NB4 (cell line): ENCODE results near the gene ZNF275.

Source experiments
- DNase-seq: peaks from one replicate; pipeline ENCODE4 v3.0.0; 2010; ENCODE audit warnings: low read depth
- H3K4me3 ChIP-seq: one replicate; pipeline ENCODE4 v1.5.1; 2011; ENCODE audit warnings: mild to moderate bottlenecking, low read depth, low read length, moderate library complexity
- MYC ChIP-seq: IDR thresholded peaks from 2 replicates; pipeline ENCODE4 v1.6.1; 2011; ENCODE audit warnings: low read depth, low read length
- POLR2A ChIP-seq: IDR thresholded peaks from 2 replicates; pipeline ENCODE4 v1.6.1; 2011; ENCODE audit warnings: mild to moderate bottlenecking; ENCODE audit not compliant: insufficient read length; ENCODE audit errors: extremely low read depth
- TF ChIP-seq, protein P1 (sequence below): IDR thresholded peaks from 2 replicates; pipeline ENCODE4 v1.6.1; 2011; ENCODE audit warnings: low read depth, low read length
- TF ChIP-seq, protein P2 (sequence below): IDR thresholded peaks from one replicate; pipeline ENCODE4 v1.5.1; 2012; ENCODE audit warnings: low read depth, low read length

The ZNF275 gene

DNA sequence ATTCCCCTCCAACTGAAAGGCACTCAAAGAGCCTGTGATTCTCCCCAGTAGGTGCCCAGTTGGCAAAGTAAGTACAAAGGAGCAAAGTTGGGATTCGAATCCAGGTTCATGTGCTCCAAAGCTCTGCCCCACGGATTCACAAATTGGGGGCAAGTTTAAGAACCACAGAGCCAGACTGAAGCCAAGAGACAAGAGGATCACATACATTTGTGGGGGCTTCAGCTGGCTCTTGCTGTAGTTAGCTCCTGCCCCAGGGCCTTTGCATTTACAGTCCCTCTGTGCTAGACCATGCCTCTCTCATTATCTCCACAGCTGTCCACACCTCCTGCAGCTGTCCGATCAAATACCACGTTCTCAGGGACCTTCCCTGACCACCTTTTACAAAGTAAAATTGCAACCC is 31.2 kb upstream of the ZNF275 start:
- DNase-seq, result no peak
- TF ChIP-seq MYC, result no peak
- TF ChIP-seq, protein P1, sequence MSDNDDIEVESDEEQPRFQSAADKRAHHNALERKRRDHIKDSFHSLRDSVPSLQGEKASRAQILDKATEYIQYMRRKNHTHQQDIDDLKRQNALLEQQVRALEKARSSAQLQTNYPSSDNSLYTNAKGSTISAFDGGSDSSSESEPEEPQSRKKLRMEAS, result no peak
- TF ChIP-seq, protein P2, sequence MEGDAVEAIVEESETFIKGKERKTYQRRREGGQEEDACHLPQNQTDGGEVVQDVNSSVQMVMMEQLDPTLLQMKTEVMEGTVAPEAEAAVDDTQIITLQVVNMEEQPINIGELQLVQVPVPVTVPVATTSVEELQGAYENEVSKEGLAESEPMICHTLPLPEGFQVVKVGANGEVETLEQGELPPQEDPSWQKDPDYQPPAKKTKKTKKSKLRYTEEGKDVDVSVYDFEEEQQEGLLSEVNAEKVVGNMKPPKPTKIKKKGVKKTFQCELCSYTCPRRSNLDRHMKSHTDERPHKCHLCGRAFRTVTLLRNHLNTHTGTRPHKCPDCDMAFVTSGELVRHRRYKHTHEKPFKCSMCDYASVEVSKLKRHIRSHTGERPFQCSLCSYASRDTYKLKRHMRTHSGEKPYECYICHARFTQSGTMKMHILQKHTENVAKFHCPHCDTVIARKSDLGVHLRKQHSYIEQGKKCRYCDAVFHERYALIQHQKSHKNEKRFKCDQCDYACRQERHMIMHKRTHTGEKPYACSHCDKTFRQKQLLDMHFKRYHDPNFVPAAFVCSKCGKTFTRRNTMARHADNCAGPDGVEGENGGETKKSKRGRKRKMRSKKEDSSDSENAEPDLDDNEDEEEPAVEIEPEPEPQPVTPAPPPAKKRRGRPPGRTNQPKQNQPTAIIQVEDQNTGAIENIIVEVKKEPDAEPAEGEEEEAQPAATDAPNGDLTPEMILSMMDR, result no peak
- no peak for TF ChIP-seq POLR2A
- no peak overlapping the region for H3K4me3 ChIP-seq

DNA sequence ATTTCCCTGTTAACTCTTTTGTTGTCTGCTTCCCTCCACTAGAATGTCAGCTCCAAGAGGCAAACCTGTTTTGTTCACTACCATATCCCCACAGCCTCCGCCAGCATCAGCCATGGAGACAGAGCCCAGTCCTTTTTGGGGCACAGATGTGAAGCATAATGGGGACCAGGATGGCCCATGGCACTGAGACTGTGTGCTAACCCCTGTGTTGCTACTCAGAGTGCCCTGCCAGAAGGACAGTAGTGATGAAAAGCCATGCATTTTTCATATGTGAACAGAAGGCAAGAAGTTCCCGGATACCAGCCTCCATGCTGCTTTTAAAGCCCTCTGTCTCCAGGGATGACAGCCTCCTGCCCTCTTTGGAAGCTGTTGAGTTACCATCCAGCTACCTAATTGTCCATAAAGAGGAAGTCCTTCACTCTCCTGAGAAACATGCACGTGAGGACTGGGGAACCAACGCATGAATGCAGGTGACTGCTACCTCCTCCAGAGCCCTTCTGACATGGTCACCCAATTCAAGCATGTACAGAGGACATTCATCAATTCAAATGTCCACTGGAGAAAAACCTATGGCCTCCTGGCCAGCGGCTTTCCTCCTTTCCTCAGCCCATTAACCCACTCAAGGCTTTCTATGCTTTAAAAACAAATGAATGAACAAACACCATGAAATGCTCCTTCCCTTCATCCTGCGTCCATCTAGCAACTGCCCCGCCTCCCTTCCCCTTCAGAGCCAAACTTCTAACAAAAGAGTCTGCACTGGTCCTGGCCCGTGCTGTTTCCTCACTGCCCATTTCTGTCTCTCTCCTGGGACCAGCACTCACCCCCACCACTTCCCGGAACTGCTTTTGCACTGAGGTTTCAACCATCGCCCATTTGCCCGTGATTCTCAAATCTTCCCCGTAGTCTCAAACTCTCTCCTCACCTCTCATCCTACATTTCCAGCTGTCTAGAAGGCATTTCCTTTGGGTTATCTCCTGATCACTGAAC is 30.4 kb upstream of the ZNF275 start:
- no peak for DNase-seq
- TF ChIP-seq POLR2A (no peak), MYC (no peak)
- TF ChIP-seq, protein P1, result no peak
- TF ChIP-seq, protein P2, result no peak
- H3K4me3 ChIP-seq, result no peak overlapping the region

DNA sequence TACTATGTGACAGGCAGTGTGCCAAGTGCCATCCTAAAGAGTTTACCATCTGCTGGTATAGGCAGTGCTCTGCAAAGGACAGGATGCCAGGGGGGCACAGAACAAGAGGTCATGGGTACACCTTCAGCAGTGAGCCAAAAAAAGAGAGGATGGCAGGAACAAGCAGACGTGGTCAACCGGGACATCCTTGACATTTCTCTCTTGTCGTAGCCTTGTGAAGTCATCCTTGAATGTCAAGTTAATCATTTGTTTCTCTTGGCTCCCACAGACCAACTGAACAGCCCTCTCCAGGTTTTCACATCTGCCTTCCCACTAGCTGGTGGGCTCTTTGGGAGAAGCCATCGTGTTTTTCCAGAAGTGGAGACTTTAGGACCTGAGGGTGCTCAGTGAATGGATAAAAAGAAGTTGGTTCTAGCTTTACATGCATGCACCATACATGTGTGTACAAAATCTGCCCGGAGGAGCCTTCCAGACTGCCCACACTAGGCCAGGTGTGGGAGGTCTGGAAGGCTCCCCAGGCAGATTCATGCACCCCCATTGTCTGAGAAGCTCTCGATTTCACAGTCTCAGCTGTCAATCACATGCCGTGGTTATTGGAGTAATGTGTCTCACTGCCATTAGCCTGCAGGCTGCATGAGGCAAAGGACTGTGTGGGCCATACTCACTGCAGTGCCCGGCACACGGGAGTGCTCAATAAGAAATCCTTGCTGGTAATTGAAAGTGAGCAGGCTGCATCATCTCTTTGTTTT is 28.8 kb upstream of the ZNF275 start:
- TF ChIP-seq, protein P2, result no peak
- no peak for TF ChIP-seq POLR2A
- TF ChIP-seq, protein P1, result no peak
- no peak for TF ChIP-seq MYC
- DNase-seq, result no peak
- no peak overlapping the region for H3K4me3 ChIP-seq

DNA sequence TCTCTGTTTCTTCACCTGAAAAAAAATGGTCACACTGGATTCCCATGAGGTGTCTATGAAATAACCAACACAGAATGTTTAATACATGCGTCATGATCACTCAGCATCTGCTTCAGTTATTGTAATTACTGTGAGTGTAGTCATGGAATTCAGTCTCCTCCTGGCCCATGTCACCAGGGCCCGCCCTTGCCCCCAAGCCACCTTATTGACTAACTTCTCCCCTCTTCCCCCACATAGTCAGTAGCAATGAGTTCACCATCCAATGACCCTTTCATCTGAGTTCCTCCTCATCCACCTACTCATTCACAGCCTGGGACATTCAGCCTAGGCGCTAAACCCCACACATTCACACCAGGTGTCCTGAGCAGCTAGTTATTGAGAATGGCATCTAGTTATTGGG is 28.0 kb upstream of the ZNF275 start:
- no peak for DNase-seq
- TF ChIP-seq POLR2A, result no peak
- no peak for TF ChIP-seq MYC
- TF ChIP-seq, protein P2, result no peak
- TF ChIP-seq, protein P1, result no peak
- no peak overlapping the region for H3K4me3 ChIP-seq

DNA sequence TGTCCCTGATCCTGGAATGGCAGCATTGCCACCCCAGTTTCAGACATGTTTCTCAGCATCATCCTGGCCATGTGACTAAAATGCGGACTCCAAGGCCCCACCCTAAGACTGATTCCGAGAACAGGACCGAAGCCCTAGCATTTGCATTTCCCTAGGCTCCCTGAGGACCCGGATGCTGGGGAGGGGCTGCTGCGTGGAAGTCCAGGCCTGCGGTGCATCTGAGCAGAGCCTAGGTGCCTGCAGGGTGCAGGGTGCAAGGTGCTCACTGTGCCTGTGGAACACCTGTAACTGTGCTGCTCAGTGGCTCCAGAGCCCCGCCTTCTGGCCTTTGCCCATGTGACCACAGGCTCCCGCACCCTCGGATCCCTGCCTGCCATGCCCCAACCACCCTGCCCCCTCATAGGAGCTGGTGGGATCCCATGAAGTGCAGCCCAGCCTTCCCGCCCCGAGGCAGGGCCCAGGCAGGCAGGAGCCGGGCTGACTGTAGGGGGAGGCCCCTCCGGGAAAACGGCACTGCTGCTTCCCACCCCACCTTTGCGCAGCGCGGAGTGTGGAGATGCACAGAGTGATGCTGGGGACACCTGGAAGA is 27.3 kb upstream of the ZNF275 start:
- no peak overlapping the region for H3K4me3 ChIP-seq
- no peak for TF ChIP-seq POLR2A
- TF ChIP-seq, protein P1, result no peak
- TF ChIP-seq, protein P2, result no peak
- no peak for TF ChIP-seq MYC
- no peak for DNase-seq
